Muscle of back (tissue), 13 donors: Measurements from ENCODE around the gene EFNA1. TPM values are rescaled to one million over a fixed set of nuclear protein-coding genes. Genes with fewer than 3 reads are reported as not detected.

ENCODE experiments used
- DNase-seq, 3 donors: peaks; one replicate each; pipeline versions ENCODE4 v3.0.0 to v3.0.0-alpha.2; 2013
- long read RNA-seq, 9 donors: transcript quantifications; one replicate each; lab custom pipeline, GENCODE V29; 2026
- polyA plus RNA-seq, 10 donors: library from polyadenylated mRNA; unstranded; fragments of 120-200 nt; gene quantifications; one replicate each; pipeline ENCODE4 v1.2.1, GENCODE V29; 2013; ENCODE audit not compliant: insufficient read length in 10 of 10

The EFNA1 gene
- 10 to 100 TPM; 19.4 to 31.5 (median 22.8) TPM for polyA plus RNA-seq
- long read RNA-seq, donor 1, transcript EFNA1-202 (5 exons, 1,926 nt): major isoform, 20 of 20 reads
- long read RNA-seq, donor 1, partial matches to known transcripts: 0 of 20 reads
- long read RNA-seq, donor 1, other reads (novel, unspliced or antisense): 0 of 20 reads
- long read RNA-seq, donor 2, transcript EFNA1-202 (5 exons, 1,926 nt): major isoform, 14 of 18 reads
- long read RNA-seq, donor 2, partial matches to known transcripts: 0 of 18 reads
- long read RNA-seq, donor 2, other reads (novel, unspliced or antisense): 0 of 18 reads
- long read RNA-seq, donor 3: 0 reads
- long read RNA-seq, donor 4, transcript EFNA1-202 (5 exons, 1,926 nt): major isoform, 5 of 8 reads
- long read RNA-seq, donor 4, partial matches to known transcripts: 0 of 8 reads
- long read RNA-seq, donor 4, other reads (novel, unspliced or antisense): 0 of 8 reads
- long read RNA-seq, donor 5, transcript EFNA1-202 (5 exons, 1,926 nt): major isoform, 13 of 24 reads
- long read RNA-seq, donor 5, transcript EFNA1-201 (4 exons, 1,444 nt): minor isoform, 5 of 24 reads
- long read RNA-seq, donor 5, partial matches to known transcripts: 6 of 24 reads
- long read RNA-seq, donor 5, other reads (novel, unspliced or antisense): 0 of 24 reads
- long read RNA-seq, donor 6, transcript EFNA1-202 (5 exons, 1,926 nt): major isoform, 6 of 7 reads
- long read RNA-seq, donor 6, partial matches to known transcripts: 0 of 7 reads
- long read RNA-seq, donor 6, other reads (novel, unspliced or antisense): 0 of 7 reads
- long read RNA-seq, donor 7, transcript EFNA1-202 (5 exons, 1,926 nt): major isoform, 7 of 8 reads
- long read RNA-seq, donor 7, partial matches to known transcripts: 0 of 8 reads
- long read RNA-seq, donor 7, other reads (novel, unspliced or antisense): 0 of 8 reads
- long read RNA-seq, donor 8, transcript EFNA1-202 (5 exons, 1,926 nt): major isoform, 7 of 29 reads
- long read RNA-seq, donor 8, partial matches to known transcripts: 22 of 29 reads
- long read RNA-seq, donor 8, other reads (novel, unspliced or antisense): 0 of 29 reads
- long read RNA-seq, donor 9, partial matches to known transcripts: 0 of 1 reads
- long read RNA-seq, donor 9, other reads (novel, unspliced or antisense): 0 of 1 reads

GRCh38 chr1:155127105-155127966 is at the start of gene EFNA1:
Gene EFNA1, plus strand, starts transcription at chr1:155127876. Its CDS starts 102 bp downstream, at chr1:155127978.
- peak in 1 of 3 donors; percentile 70 for DNase-seq

GRCh38 chr1:155078469-155079209 is 49.0 kb upstream of the EFNA1 start, which contains the start of gene EFNA3:
Gene EFNA3, plus strand, starts transcription at chr1:155078837. Its CDS starts 105 bp downstream, at chr1:155078942.
- DNase-seq: peak in 2 of 3 donors; percentile 69 to 79

GRCh38 chr1:155079210-155079486 is 48.5 kb upstream of the EFNA1 start:
- DNase-seq: no peak

DNA sequence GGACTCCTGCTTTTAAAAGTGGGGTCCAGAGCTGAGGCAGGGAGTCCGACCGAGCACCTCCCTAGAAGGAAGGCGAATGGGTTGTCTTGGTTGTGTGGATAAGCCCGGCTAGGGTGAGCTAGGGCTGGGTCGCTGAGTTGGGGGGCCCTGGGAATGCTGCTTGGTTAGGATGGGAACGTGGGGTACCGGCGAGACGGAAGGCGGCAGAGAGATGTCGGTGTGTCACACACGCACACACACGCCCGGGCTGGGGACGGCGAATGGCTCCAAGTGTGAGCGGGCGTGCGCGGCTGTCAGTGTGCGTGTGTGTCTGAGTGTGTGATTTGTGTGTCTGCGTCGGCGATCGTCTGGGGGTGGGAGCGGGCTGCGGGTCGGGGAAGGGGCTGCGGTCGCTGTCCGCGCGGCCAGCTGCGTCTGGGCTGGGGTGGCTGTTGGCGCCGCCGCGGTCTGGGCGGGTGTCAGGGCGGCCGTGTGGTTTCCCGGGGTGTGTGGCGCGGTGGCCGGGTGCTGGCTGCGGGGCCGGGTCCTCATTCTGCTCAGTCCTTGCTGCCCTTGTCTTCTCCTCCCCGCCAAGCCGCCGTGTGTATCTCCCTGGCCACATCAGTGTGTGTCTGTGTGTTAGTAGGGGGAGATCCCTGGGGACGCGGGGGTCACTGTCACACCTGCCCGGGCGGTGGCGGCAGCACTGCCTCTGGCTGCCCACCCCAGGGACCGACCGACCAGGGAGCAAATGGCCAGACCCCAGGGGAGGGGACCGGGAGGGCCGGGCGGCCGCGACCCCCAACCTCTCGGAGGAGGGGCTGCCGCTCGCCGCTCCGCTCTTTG is 48.0 kb upstream of the EFNA1 start:
- DNase-seq: no peak

DNA sequence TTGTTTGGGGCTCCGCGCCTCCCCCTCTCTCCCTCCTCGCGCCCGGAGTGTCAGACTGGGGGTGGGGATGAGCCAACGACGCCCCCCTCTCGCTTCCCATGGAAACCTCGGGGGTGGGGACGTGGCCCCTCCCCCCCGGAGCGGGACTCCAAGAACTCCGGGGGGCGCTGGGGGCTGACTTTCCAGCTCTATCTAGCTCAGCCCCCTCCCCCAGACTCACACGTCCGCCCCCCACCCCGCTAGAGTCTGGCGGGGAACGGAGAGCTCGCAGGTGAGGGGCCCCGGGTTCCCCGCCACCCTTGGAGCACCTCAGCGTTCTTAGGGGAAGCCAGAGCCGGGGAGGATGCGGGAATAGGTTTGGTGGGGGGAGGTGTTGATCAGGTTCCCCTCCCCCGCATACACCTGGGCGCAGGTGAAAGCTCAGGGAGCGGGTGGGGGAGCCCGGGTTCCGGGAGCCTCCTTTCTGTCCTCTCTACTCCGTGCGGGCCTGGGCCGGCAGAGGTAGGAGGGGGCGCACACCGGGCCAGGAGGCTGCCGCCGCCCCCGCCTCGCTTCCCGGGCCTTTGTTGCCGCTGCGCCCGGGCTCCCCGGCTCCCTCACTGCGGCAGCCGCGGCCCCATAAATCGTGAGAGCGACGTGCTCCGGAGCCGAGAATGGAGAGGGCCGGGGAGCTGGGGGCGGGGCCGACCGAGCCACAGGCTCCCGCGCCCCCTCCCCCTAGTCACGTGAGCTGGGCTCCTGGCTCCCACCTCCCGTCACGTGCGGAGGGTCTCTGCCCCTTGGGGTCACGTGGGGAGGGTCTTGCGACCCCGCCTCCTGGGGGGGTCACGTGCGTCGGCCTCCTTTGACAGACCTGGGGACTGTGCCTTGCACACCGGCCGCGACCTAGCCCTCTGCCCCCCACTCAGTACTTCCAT is 47.1 kb upstream of the EFNA1 start:
- DNase-seq: peak in 1 of 3 donors; percentile 49

DNA sequence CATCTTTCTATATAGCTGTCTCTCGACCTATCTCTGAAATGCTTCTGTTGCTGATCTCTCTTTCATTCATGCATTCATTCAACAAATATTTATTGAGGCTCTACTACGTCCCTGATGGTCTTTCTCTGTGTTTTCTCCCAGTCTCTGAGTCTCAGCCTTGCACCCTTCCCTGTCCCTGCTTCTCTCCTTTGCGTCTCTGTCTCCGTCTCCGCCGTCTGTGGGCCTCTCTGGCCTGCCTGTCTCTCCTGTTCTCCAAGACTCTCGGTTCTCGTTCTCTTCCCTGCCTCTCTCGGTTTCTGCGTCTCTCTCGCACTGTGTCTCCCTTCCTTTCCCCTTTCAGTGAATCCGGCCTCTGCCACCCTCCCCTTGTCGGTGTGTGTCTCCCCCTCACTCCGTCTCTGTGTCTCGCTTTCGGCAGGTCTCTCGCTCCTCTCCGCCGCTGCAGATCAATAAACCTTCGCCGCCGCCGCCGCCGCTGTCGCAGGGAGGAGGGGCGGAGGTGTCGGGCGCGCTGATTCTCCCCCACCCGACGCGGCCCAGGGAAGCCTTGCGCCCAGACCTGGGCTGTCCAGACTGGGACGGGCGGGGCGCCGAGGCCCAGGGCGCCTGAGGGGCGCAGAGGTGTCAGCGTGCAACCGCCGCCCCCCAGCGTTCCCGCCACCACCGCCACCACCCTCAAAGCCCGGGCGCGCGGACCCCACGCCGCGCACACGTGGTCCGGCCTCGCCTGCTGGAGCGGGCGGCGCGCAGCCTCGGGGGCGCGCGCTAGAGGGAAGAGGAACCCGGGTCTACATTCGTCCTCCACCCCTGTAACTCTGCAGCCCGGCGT is 46.0 kb upstream of the EFNA1 start:
- peak in 1 of 3 donors; percentile 57 for DNase-seq

DNA sequence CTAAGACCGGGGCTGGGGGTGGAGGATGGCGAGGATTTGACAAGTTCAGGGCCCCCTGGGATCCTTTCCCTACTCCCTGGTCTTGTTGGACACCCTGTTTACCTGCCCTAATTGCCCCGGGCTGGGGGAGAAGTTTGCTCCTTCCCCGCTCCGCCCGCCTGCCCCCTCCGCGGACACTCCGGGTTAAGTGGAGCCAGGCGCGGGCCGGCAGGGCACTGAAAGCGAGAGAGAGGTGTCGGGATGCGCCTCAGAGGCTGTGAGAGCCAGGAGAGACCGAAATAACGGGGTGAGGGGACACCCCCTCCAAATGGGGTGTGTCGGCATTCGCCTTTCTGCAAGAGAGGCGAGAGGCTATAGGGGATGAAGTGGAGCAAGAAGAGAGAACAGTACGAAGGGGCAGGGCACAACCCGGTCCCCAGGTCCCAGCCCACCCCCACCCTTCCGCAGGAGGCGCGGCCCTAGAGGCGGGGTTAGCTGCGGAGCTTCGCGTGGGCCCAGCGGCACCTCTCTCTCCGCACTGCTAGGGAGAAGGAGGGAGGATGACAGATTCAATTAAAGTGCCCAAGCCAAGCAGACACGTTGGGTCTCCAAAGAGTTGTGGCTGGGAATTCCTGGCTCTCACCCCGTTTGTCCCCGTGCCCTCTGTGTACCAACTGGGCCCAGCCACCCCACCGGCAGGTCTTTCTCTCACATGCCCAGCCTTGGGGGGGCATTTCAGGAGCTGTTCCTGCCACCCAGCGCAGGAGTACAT is 45.2 kb upstream of the EFNA1 start:
- DNase-seq: no peak

DNA sequence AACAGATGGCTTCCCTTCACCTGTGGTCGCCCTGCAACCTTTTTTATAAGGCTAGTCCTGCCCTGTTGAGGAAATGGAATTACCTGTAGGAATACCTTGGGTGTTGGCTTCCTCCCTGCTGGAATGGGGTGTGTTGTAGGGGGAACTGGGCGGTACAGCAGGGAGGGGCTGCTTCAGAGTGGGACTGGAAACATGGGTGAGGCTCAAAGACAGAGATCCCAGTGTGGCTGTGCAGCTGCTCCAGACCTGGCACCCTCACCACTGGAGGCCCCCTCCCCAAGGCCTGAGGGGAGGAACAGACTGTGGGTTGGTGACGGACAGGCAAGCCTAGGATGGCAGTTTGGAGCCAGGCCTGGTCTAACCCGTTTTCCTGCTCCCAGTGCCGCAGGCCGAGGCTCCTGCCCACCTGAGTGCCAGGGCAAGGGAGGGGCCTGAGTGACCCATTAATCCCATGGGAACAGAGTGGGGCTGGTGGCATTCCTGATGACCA is 44.6 kb upstream of the EFNA1 start:
- DNase-seq: no peak

- no peak for DNase-seq
These were observed 43.6 kb upstream of the EFNA1 start for GRCh38 chr1:155083865-155084721.

DNA sequence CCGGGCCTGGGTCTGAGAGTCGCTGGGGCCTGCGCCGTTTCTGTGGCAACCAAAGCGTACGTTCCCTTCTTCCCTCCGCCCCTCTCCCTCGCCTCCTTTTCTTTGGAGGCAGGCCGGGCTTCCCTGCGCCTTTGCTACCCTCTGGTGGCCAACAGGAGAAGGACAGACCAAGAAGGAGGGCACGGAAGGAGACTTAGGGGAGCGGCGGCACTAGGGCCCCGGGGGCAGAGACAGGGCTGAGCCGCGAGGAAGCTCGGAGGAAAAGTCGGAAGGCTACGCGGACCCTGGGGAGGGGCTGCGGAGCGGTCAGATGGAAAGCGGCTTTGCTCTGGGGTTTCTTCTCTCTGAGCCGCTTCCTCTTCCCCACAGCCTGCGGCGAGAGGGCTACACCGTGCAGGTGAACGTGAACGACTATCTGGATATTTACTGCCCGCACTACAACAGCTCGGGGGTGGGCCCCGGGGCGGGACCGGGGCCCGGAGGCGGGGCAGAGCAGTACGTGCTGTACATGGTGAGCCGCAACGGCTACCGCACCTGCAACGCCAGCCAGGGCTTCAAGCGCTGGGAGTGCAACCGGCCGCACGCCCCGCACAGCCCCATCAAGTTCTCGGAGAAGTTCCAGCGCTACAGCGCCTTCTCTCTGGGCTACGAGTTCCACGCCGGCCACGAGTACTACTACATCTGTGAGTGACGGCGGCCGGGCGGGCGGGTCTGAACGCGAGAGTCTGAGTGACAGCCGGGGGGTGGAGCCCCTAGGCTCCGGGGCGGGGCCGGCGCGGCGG is 42.8 kb upstream of the EFNA1 start:
- peak; percentile 95 to 99 (median 96) for DNase-seq

- no peak for DNase-seq
These were observed 42.1 kb upstream of the EFNA1 start for GRCh38 chr1:155085504-155086127.

- peak in 2 of 3 donors; percentile 61 to 80 for DNase-seq
These were observed 41.4 kb upstream of the EFNA1 start for GRCh38 chr1:155086128-155086741.

GRCh38 chr1:155086856-155087535 is 40.7 kb upstream of the EFNA1 start:
- DNase-seq: no peak
